Neural cell (in vitro differentiated cells): ENCODE data around the gene KCNJ12.

ENCODE experiments used
- EP300 ChIP-seq: fragments of 450-650 bp; conservative IDR thresholded peaks from 2 replicates; pipeline ENCODE4 v1.6.1; 2014; ENCODE audit warnings: antibody characterized with exemption, mild to moderate bottlenecking, moderate library complexity; ENCODE audit not compliant: poor library complexity, severe bottlenecking
- EZH2 ChIP-seq: fragments of 200-600, 300-800 bp; shearing (Covaris generic), sonication (generic); IDR thresholded peaks from 2 replicates; pipeline ENCODE4 v1.6.1; 2014; ENCODE audit warnings: antibody characterized with exemption, low read length, borderline replicate concordance, mild to moderate bottlenecking; ENCODE audit not compliant: insufficient read depth, poor library complexity, severe bottlenecking
- MXI1 ChIP-seq: fragments of 450-650 bp; conservative IDR thresholded peaks from 2 replicates; pipeline ENCODE4 v1.6.1; 2014; ENCODE audit warnings: antibody characterized with exemption, mild to moderate bottlenecking; ENCODE audit not compliant: poor library complexity, severe bottlenecking
- POLR2AphosphoS5 ChIP-seq: IDR thresholded peaks from 2 replicates; pipeline ENCODE4 v1.6.1; 2012
- RAD21 ChIP-seq: fragments of 450-650 bp; conservative IDR thresholded peaks from 2 replicates; pipeline ENCODE4 v1.6.1; 2014; ENCODE audit warnings: antibody characterized with exemption, mild to moderate bottlenecking, moderate library complexity
- TF ChIP-seq, protein P1 (sequence below): fragments of 450-650 bp; IDR thresholded peaks from 2 replicates; pipeline ENCODE4 v1.5.1; 2014; ENCODE audit warnings: antibody characterized with exemption, mild to moderate bottlenecking, moderate library complexity; ENCODE audit not compliant: poor library complexity, severe bottlenecking
- TF ChIP-seq, protein P2 (sequence below): IDR thresholded peaks from 2 replicates; pipeline ENCODE4 v1.6.1; 2012; ENCODE audit warnings: borderline replicate concordance

DNA sequence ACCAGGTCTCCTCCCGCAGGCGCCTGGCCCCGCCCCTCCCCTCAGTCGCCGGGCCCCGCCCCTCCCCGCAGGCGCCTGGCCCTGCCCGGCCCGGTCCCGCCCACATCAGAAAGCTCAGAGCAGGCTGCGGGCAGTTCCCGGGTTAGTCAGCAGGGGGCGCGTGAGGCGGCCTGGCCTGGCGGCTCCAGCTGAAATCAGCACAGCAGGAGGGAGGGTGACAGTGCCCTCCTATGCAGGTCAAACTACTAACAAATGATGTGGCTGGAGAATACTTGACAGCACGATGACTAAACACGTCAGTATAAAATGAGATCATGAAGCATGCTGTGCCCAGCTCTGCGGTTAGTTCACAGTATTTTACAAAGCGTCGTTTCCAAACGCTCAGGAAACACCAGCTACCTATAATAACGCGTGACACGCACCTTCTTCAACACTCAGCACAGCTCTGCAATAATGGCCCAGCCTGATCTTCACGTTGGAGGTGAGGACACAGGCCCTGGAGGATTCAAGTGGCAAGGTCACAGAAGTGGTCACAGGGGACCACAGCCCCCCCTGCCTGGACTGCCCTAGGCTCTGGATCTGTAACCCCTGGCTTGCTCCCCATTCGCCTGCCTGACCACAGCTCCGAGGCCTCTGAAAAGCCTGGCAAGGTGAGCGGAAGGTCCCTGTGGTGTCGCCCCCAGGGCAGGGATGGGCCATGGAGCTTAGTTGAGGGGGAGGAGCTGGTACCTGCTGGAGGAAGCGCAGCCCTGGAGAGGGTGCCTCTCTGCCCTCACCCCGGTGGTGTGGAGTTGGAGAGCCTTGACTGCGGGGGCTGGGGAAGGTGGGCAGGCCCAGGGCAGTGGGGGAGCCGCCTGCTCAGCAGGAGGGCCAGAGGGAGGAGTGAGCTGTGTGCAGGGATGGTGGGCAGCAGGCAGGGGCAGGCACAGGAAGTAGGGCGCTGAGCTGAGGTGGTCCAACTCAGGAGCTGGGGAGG, 81.2 kb downstream of the KCNJ12 start:
- TF ChIP-seq, protein P1, sequence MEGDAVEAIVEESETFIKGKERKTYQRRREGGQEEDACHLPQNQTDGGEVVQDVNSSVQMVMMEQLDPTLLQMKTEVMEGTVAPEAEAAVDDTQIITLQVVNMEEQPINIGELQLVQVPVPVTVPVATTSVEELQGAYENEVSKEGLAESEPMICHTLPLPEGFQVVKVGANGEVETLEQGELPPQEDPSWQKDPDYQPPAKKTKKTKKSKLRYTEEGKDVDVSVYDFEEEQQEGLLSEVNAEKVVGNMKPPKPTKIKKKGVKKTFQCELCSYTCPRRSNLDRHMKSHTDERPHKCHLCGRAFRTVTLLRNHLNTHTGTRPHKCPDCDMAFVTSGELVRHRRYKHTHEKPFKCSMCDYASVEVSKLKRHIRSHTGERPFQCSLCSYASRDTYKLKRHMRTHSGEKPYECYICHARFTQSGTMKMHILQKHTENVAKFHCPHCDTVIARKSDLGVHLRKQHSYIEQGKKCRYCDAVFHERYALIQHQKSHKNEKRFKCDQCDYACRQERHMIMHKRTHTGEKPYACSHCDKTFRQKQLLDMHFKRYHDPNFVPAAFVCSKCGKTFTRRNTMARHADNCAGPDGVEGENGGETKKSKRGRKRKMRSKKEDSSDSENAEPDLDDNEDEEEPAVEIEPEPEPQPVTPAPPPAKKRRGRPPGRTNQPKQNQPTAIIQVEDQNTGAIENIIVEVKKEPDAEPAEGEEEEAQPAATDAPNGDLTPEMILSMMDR: peak; percentile 76
- TF ChIP-seq POLR2AphosphoS5 (peak; percentile 35), EZH2 (no peak), MXI1 (no peak), EP300 (no peak), RAD21 (peak; percentile 50)
- TF ChIP-seq, protein P2, sequence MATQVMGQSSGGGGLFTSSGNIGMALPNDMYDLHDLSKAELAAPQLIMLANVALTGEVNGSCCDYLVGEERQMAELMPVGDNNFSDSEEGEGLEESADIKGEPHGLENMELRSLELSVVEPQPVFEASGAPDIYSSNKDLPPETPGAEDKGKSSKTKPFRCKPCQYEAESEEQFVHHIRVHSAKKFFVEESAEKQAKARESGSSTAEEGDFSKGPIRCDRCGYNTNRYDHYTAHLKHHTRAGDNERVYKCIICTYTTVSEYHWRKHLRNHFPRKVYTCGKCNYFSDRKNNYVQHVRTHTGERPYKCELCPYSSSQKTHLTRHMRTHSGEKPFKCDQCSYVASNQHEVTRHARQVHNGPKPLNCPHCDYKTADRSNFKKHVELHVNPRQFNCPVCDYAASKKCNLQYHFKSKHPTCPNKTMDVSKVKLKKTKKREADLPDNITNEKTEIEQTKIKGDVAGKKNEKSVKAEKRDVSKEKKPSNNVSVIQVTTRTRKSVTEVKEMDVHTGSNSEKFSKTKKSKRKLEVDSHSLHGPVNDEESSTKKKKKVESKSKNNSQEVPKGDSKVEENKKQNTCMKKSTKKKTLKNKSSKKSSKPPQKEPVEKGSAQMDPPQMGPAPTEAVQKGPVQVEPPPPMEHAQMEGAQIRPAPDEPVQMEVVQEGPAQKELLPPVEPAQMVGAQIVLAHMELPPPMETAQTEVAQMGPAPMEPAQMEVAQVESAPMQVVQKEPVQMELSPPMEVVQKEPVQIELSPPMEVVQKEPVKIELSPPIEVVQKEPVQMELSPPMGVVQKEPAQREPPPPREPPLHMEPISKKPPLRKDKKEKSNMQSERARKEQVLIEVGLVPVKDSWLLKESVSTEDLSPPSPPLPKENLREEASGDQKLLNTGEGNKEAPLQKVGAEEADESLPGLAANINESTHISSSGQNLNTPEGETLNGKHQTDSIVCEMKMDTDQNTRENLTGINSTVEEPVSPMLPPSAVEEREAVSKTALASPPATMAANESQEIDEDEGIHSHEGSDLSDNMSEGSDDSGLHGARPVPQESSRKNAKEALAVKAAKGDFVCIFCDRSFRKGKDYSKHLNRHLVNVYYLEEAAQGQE: no peak
